ENCODE data around the gene NCR3LG1. TPM values are rescaled to one million over a fixed set of nuclear protein-coding genes. Genes with fewer than 3 reads are reported as not detected.
"Not testable (repeated sequence)": the region's sequence is repeated elsewhere in the genome, so short reads cannot be mapped to it uniquely, and the experiment has no call there.

The NCR3LG1 gene
- total and polyA plus RNA-seq, 5 experiments from 2014 or later, result 0.03 to 5.7 (median 0.28) TPM

DNA sequence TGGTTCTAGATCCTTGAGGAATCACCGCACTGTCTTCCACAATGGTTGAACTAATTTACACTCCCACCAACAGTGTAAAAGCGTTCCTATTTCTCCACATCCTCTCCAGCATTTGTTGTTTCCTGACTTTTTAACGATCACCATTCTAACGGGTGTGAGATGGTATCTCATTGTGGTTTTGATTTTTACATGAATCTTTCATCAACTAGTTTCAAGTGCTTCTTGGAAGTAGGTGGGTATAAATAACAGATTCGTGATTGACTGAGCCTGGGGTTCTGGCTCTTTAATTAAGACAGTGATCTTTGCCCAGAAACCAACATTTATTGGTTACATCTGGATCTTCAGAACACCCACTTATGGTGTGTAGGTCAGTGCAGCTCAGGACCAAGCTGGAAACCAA, 74.6 kb downstream of the NCR3LG1 start:
- H3K4me3 Mint-ChIP-seq, DNase-seq, H3K9me3 Mint-ChIP-seq, POLR2A ChIA-PET, H3K27ac Mint-ChIP-seq, H3K36me3 Mint-ChIP-seq, ATAC-seq, H3K4me1 Mint-ChIP-seq: not testable (repeated sequence)
- H3K27me3 Mint-ChIP-seq, result peaks cover 0 to 22% (median 5%) of the 10 kb centered on the region in 5 donors

Other genes starting within 250 kb of the NCR3LG1 start
- 10 to 100 TPM; 39.5 to 42.7 TPM for gene PIK3C2A, start 143.8 kb upstream of the NCR3LG1 start, total RNA-seq
- 1 to 10 TPM; 7.0 to 9.8 (median 8.3) TPM for gene PIK3C2A, start 143.8 kb upstream of the NCR3LG1 start, polyA plus RNA-seq
- gene NUCB2, start 75.1 kb upstream of the NCR3LG1 start, total RNA-seq, result 100 to 1,000 TPM; 211 to 232 TPM
- gene NUCB2, start 75.1 kb upstream of the NCR3LG1 start, polyA plus RNA-seq, result 100 to 1,000 TPM; 449 to 487 (median 476) TPM
- under 1 TPM; 0.26 to 0.52 TPM for gene KCNJ11, start 36.9 kb downstream of the NCR3LG1 start, total RNA-seq
- not detected for gene KCNJ11, start 36.9 kb downstream of the NCR3LG1 start, polyA plus RNA-seq
- gene ABCC8, start 125.0 kb downstream of the NCR3LG1 start, total RNA-seq, result not detected
- gene ABCC8, start 125.0 kb downstream of the NCR3LG1 start, polyA plus RNA-seq, result not detected
- gene USH1C, start 192.6 kb downstream of the NCR3LG1 start, total RNA-seq, result not detected
- gene USH1C, start 192.6 kb downstream of the NCR3LG1 start, polyA plus RNA-seq, result not detected
- gene OTOG, start 195.5 kb downstream of the NCR3LG1 start, total RNA-seq, result not detected
- not detected for gene OTOG, start 195.5 kb downstream of the NCR3LG1 start, polyA plus RNA-seq